ENCODE results near the gene SSBP3. TPM values are rescaled to one million over a fixed set of nuclear protein-coding genes. Genes with fewer than 3 reads are reported as not detected.

Gene SSBP3
- total and polyA plus RNA-seq, 4 donors: 7.7 to 24.7 (median 17.3) TPM

GRCh38 chr1:54342742-54343687 is 63.2 kb downstream of the SSBP3 start:
- Histone ChIP-seq H3K27ac (ENCODE audit: low read depth in 1 of 2, low read length in 2 of 2) (no peak overlapping the region), H3K4me3 (ENCODE audit: low read depth in 1 of 3, low read length in 3 of 3) (no peak overlapping the region), H3K36me3 (ENCODE audit: control insufficient read depth in 4 of 4, insufficient read depth in 3 of 4, low read depth in 1 of 4, low read length in 3 of 4) (peaks cover 0 to 4% (median 0%) of the 10 kb centered on the region in 4 donors), H3K27me3 (ENCODE audit: control insufficient read depth in 4 of 4, insufficient read depth in 4 of 4, low read length in 3 of 4) (no peaks in the 10 kb centered on the region), H3K4me1 (ENCODE audit: control insufficient read depth in 4 of 4, insufficient read depth in 4 of 4, low read length in 3 of 4) (peaks cover 3 to 6% (median 5%) of the 10 kb centered on the region in 4 donors), H3K9ac (ENCODE audit: low read depth in 1 of 2, low read length in 2 of 2) (no peak overlapping the region), H3K9me3 (ENCODE audit: control insufficient read depth in 4 of 4, low read length in 3 of 4) (no peaks in the 10 kb centered on the region)
- WGBS: 95% methylated on average over 26 of the region's 26 CpGs
- DNase-seq (ENCODE audit: low spot score): no peak
- no peak for TF ChIP-seq FOXA2 (IDR thresholded peaks at IDR 0.05)
- TF ChIP-seq HNF4G (IDR thresholded peaks at IDR 0.05): no peak
- TF ChIP-seq RXRA (IDR thresholded peaks at IDR 0.05): no peak
- no peak for TF ChIP-seq GABPA (IDR thresholded peaks at IDR 0.05 in 1 of 2, conservative IDR thresholded peaks at IDR 0.05 in 1 of 2)
- no peak for TF ChIP-seq RAD21 (IDR thresholded peaks at IDR 0.05)
- TF ChIP-seq MAX (IDR thresholded peaks at IDR 0.05): no peak

- H3K9me3 ChIP-seq (ENCODE audit: control insufficient read depth in 4 of 4, low read length in 3 of 4): no peaks in the 10 kb centered on the region
- H3K9ac ChIP-seq (ENCODE audit: low read depth in 1 of 2, low read length in 2 of 2): no peak overlapping the region
- peaks cover 0 to 4% (median 0%) of the 10 kb centered on the region in 4 donors for H3K36me3 ChIP-seq (ENCODE audit: control insufficient read depth in 4 of 4, insufficient read depth in 3 of 4, low read depth in 1 of 4, low read length in 3 of 4)
- no peak for TF ChIP-seq EGR1 (IDR thresholded peaks at IDR 0.05; ENCODE audit: low read depth in 2 of 2)
- TF ChIP-seq FOXA2 (IDR thresholded peaks at IDR 0.05): no peak
- TF ChIP-seq HNF4G (IDR thresholded peaks at IDR 0.05): no peak
- TF ChIP-seq FOXA1 (IDR thresholded peaks at IDR 0.05): no peak
- no peak for TF ChIP-seq YY1 (IDR thresholded peaks at IDR 0.05)
- WGBS: 84% methylated on average over 2 of the region's 2 CpGs
- H3K27ac ChIP-seq (ENCODE audit: low read depth in 1 of 2, low read length in 2 of 2): no peak overlapping the region
- no peak overlapping the region for H3K4me3 ChIP-seq (ENCODE audit: low read depth in 1 of 3, low read length in 3 of 3)
- H3K27me3 ChIP-seq (ENCODE audit: control insufficient read depth in 4 of 4, insufficient read depth in 4 of 4, low read length in 3 of 4): no peaks in the 10 kb centered on the region
- peaks cover 0 to 3% (median under 1%) of the 10 kb centered on the region in 4 donors for H3K4me1 ChIP-seq (ENCODE audit: control insufficient read depth in 4 of 4, insufficient read depth in 4 of 4, low read length in 3 of 4)
- DNase-seq (ENCODE audit: low spot score): no peak
Observed at GRCh38 chr1:54342288-54342687, 63.9 kb downstream of the SSBP3 start.

GRCh38 chr1:54341763-54342162 is 64.4 kb downstream of the SSBP3 start:
- no peaks in the 10 kb centered on the region for H3K9me3 ChIP-seq (ENCODE audit: control insufficient read depth in 4 of 4, low read length in 3 of 4)
- peaks cover 0 to 4% (median 0%) of the 10 kb centered on the region in 4 donors for H3K36me3 ChIP-seq (ENCODE audit: control insufficient read depth in 4 of 4, insufficient read depth in 3 of 4, low read depth in 1 of 4, low read length in 3 of 4)
- WGBS: 98% methylated on average over 9 of the region's 9 CpGs
- H3K27me3 ChIP-seq (ENCODE audit: control insufficient read depth in 4 of 4, insufficient read depth in 4 of 4, low read length in 3 of 4): no peaks in the 10 kb centered on the region
- TF ChIP-seq YY1 (IDR thresholded peaks at IDR 0.05): no peak
- TF ChIP-seq TAF1 (conservative IDR thresholded peaks at IDR 0.05): no peak
- TF ChIP-seq GABPA (IDR thresholded peaks at IDR 0.05 in 1 of 2, conservative IDR thresholded peaks at IDR 0.05 in 1 of 2): no peak
- TF ChIP-seq SP1 (IDR thresholded peaks at IDR 0.05): no peak
- TF ChIP-seq FOXA2 (IDR thresholded peaks at IDR 0.05): no peak
- TF ChIP-seq FOXA1 (IDR thresholded peaks at IDR 0.05): no peak
- no peak for TF ChIP-seq HNF4A (conservative IDR thresholded peaks at IDR 0.05)
- TF ChIP-seq ZBTB33 (IDR thresholded peaks at IDR 0.05): no peak
- no peak for TF ChIP-seq EGR1 (IDR thresholded peaks at IDR 0.05; ENCODE audit: low read depth in 2 of 2)
- no peak for TF ChIP-seq RXRA (IDR thresholded peaks at IDR 0.05)
- TF ChIP-seq REST (IDR thresholded peaks at IDR 0.05): no peak
- TF ChIP-seq HNF4G (IDR thresholded peaks at IDR 0.05): no peak
- TF ChIP-seq JUND (IDR thresholded peaks at IDR 0.05): no peak
- TF ChIP-seq MAX (IDR thresholded peaks at IDR 0.05): no peak
- no peak overlapping the region for H3K27ac ChIP-seq (ENCODE audit: low read depth in 1 of 2, low read length in 2 of 2)
- no peak overlapping the region for H3K4me3 ChIP-seq (ENCODE audit: low read depth in 1 of 3, low read length in 3 of 3)
- H3K9ac ChIP-seq (ENCODE audit: low read depth in 1 of 2, low read length in 2 of 2): no peak overlapping the region
- no peak for DNase-seq (ENCODE audit: low spot score)
- H3K4me1 ChIP-seq (ENCODE audit: control insufficient read depth in 4 of 4, insufficient read depth in 4 of 4, low read length in 3 of 4): peaks cover 0 to 3% (median 0%) of the 10 kb centered on the region in 4 donors

All from liver (tissue), 9 donors.